PFSK-1 (cell line): Measurements from ENCODE around the gene TSPYL6.

Experiments
- FOXP2 ChIP-seq: optimal IDR thresholded peaks from 2 replicates; pipeline ENCODE3; 2011; ENCODE audit warnings: borderline replicate concordance, control low read depth, inconsistent platforms; ENCODE audit not compliant: insufficient read depth; ENCODE audit errors: extremely low read length, extremely low read depth
- POLR2AphosphoS5 ChIP-seq: IDR thresholded peaks from 2 replicates; pipeline ENCODE4 v1.6.1; 2012; ENCODE audit warnings: low read depth, mild to moderate bottlenecking, control low read depth, low read length, moderate library complexity
- REST ChIP-seq, 2 experiments: IDR thresholded peaks; 2 replicates each; pipeline versions ENCODE4 v1.6.1 to v1.8.0; 2011 to 2012; ENCODE audit warnings: low read depth in 2 of 2, low read length in 2 of 2, control low read depth in 1 of 2, inconsistent platforms in 1 of 2, mild to moderate bottlenecking in 1 of 2, moderate library complexity in 1 of 2; ENCODE audit not compliant: insufficient read depth in 1 of 2
- SIN3A ChIP-seq: IDR thresholded peaks from 2 replicates; pipeline ENCODE4 v1.6.1; 2012; ENCODE audit warnings: mild to moderate bottlenecking, low read length, moderate library complexity, borderline replicate concordance; ENCODE audit not compliant: insufficient read depth
- TAF1 ChIP-seq: IDR thresholded peaks from 2 replicates; pipeline ENCODE4 v1.6.1; 2012; ENCODE audit warnings: low read length, control low read depth, borderline replicate concordance; ENCODE audit not compliant: insufficient read depth

TSPYL6 gene

GRCh38 chr2:54228945-54229344 is 27.1 kb downstream of the TSPYL6 start:
- TF ChIP-seq FOXP2 (no peak), POLR2AphosphoS5 (no peak), SIN3A (no peak), TAF1 (no peak), REST (IDR thresholded peaks at IDR 0.05; ENCODE audit: insufficient read depth in 1 of 2, low read depth in 2 of 2, low read length in 2 of 2) (no peak)

- TF ChIP-seq SIN3A (no peak), FOXP2 (no peak)
Measured at GRCh38 chr2:54227798-54228197, 28.2 kb downstream of the TSPYL6 start.

- no peak for TF ChIP-seq SIN3A
- TF ChIP-seq POLR2AphosphoS5: no peak
- no peak for TF ChIP-seq REST (IDR thresholded peaks at IDR 0.05; ENCODE audit: insufficient read depth in 1 of 2, low read depth in 2 of 2, low read length in 2 of 2)
- no peak for TF ChIP-seq FOXP2
- TF ChIP-seq TAF1: no peak
Measured at GRCh38 chr2:54226260-54226659, 29.8 kb downstream of the TSPYL6 start.

GRCh38 chr2:54224997-54225396 is 31.0 kb downstream of the TSPYL6 start:
- no peak for TF ChIP-seq REST (IDR thresholded peaks at IDR 0.05; ENCODE audit: insufficient read depth in 1 of 2, low read depth in 2 of 2, low read length in 2 of 2)
- TF ChIP-seq FOXP2: no peak
- TF ChIP-seq POLR2AphosphoS5: no peak
- TF ChIP-seq SIN3A: no peak
- TF ChIP-seq TAF1: no peak

GRCh38 chr2:54213082-54213481 is 42.9 kb downstream of the TSPYL6 start:
- TF ChIP-seq POLR2AphosphoS5: no peak
- no peak for TF ChIP-seq TAF1
- TF ChIP-seq REST (IDR thresholded peaks at IDR 0.05; ENCODE audit: insufficient read depth in 1 of 2, low read depth in 2 of 2, low read length in 2 of 2): no peak
- no peak for TF ChIP-seq FOXP2
- TF ChIP-seq SIN3A: no peak
